GM06990 (cell line): Measurements from ENCODE around the gene TBC1D2.

ENCODE experiments used
- DNase-seq: peaks from one replicate; pipeline ENCODE4 v3.0.0-alpha.2; 2011; ENCODE audit not compliant: insufficient read length; ENCODE audit errors: extremely low read depth
- H3K27me3 ChIP-seq: replicated peaks from 2 replicates; pipeline ENCODE4 v1.6.0; 2011; ENCODE audit warnings: low read length; ENCODE audit not compliant: control insufficient read depth, insufficient read depth
- H3K36me3 ChIP-seq: 2 replicates; pipeline ENCODE4 v1.5.1; 2011; ENCODE audit warnings: low read length; ENCODE audit not compliant: control insufficient read depth, insufficient read depth
- H3K4me3 ChIP-seq: replicated peaks from 2 replicates; pipeline ENCODE4 v1.5.1; 2011; ENCODE audit warnings: low read depth, mild to moderate bottlenecking, control low read depth, low read length
- CTCF ChIP-seq: IDR thresholded peaks from 2 replicates; pipeline ENCODE4 v1.5.1; 2011; ENCODE audit warnings: low read length, control low read depth, mild to moderate bottlenecking, inconsistent platforms; ENCODE audit not compliant: insufficient read depth, poor library complexity, severe bottlenecking

TBC1D2 gene

GRCh38 chr9:98226957-98227356 lies 28.5 kb downstream of the TBC1D2 start:
- TF ChIP-seq CTCF = no peak
- no peak for DNase-seq
- Histone ChIP-seq H3K36me3 (no peaks in the 10 kb centered on the region), H3K27me3 (no peaks in the 10 kb centered on the region), H3K4me3 (no peak overlapping the region)

- H3K36me3 ChIP-seq = no peaks in the 10 kb centered on the region
- H3K4me3 ChIP-seq = no peak overlapping the region
- no peaks in the 10 kb centered on the region for H3K27me3 ChIP-seq
- no peak for DNase-seq
- no peak for TF ChIP-seq CTCF
Observed at GRCh38 chr9:98226516-98226915, 28.9 kb downstream of the TBC1D2 start.

- no peak overlapping the region for H3K4me3 ChIP-seq
- TF ChIP-seq CTCF = no peak
- no peaks in the 10 kb centered on the region for H3K36me3 ChIP-seq
- H3K27me3 ChIP-seq = no peaks in the 10 kb centered on the region
- no peak for DNase-seq
Observed at GRCh38 chr9:98225015-98225442, 30.4 kb downstream of the TBC1D2 start.

GRCh38 chr9:98222885-98223691 lies 32.4 kb downstream of the TBC1D2 start:
- no peak for TF ChIP-seq CTCF
- Histone ChIP-seq H3K36me3 (no peaks in the 10 kb centered on the region), H3K27me3 (no peaks in the 10 kb centered on the region), H3K4me3 (no peak overlapping the region)
- DNase-seq = no peak

GRCh38 chr9:98220911-98221310 lies 34.5 kb downstream of the TBC1D2 start:
- Histone ChIP-seq H3K27me3 (no peaks in the 10 kb centered on the region), H3K4me3 (no peak overlapping the region), H3K36me3 (no peaks in the 10 kb centered on the region)
- no peak for TF ChIP-seq CTCF
- DNase-seq = no peak
